GM06990 (cell line): ENCODE data around the gene RAB27A.
"Not testable (repeated sequence)": the region's sequence is repeated elsewhere in the genome, so short reads cannot be mapped to it uniquely, and the experiment has no call there.

Experiments used
- DNase-seq: peaks from one replicate; pipeline ENCODE4 v3.0.0-alpha.2; 2011; ENCODE audit not compliant: insufficient read length; ENCODE audit errors: extremely low read depth
- H3K27me3 ChIP-seq: replicated peaks from 2 replicates; pipeline ENCODE4 v1.6.0; 2011; ENCODE audit warnings: low read length; ENCODE audit not compliant: control insufficient read depth, insufficient read depth
- H3K36me3 ChIP-seq: 2 replicates; pipeline ENCODE4 v1.5.1; 2011; ENCODE audit warnings: low read length; ENCODE audit not compliant: control insufficient read depth, insufficient read depth
- H3K4me3 ChIP-seq: replicated peaks from 2 replicates; pipeline ENCODE4 v1.5.1; 2011; ENCODE audit warnings: low read depth, mild to moderate bottlenecking, control low read depth, low read length
- TF ChIP-seq, protein P1 (sequence below): IDR thresholded peaks from 2 replicates; pipeline ENCODE4 v1.5.1; 2011; ENCODE audit warnings: low read length, control low read depth, mild to moderate bottlenecking, inconsistent platforms; ENCODE audit not compliant: insufficient read depth, poor library complexity, severe bottlenecking

The RAB27A gene

GRCh38 chr15:55297315-55297714 is 7.7 kb upstream of the RAB27A start:
- no peaks in the 10 kb centered on the region for H3K27me3 ChIP-seq
- TF ChIP-seq, protein P1, sequence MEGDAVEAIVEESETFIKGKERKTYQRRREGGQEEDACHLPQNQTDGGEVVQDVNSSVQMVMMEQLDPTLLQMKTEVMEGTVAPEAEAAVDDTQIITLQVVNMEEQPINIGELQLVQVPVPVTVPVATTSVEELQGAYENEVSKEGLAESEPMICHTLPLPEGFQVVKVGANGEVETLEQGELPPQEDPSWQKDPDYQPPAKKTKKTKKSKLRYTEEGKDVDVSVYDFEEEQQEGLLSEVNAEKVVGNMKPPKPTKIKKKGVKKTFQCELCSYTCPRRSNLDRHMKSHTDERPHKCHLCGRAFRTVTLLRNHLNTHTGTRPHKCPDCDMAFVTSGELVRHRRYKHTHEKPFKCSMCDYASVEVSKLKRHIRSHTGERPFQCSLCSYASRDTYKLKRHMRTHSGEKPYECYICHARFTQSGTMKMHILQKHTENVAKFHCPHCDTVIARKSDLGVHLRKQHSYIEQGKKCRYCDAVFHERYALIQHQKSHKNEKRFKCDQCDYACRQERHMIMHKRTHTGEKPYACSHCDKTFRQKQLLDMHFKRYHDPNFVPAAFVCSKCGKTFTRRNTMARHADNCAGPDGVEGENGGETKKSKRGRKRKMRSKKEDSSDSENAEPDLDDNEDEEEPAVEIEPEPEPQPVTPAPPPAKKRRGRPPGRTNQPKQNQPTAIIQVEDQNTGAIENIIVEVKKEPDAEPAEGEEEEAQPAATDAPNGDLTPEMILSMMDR = no peak
- no peak for DNase-seq
- no peak overlapping the region for H3K4me3 ChIP-seq
- H3K36me3 ChIP-seq = no peaks in the 10 kb centered on the region

GRCh38 chr15:55290528-55291057 is 980 bp upstream of the RAB27A start:
- Histone ChIP-seq H3K27me3 (no peaks in the 10 kb centered on the region), H3K4me3 (peak overlapping the region; percentile 78), H3K36me3 (no peaks in the 10 kb centered on the region)
- DNase-seq = peak; percentile 82
- TF ChIP-seq, protein P1 = peak; percentile 96

GRCh38 chr15:55289011-55289745 is 435 bp downstream of the RAB27A start:
- Histone ChIP-seq H3K4me3 (peak overlapping the region; percentile 78), H3K36me3 (no peaks in the 10 kb centered on the region), H3K27me3 (no peaks in the 10 kb centered on the region)
- no peak for DNase-seq
- TF ChIP-seq, protein P1 = no peak

DNA sequence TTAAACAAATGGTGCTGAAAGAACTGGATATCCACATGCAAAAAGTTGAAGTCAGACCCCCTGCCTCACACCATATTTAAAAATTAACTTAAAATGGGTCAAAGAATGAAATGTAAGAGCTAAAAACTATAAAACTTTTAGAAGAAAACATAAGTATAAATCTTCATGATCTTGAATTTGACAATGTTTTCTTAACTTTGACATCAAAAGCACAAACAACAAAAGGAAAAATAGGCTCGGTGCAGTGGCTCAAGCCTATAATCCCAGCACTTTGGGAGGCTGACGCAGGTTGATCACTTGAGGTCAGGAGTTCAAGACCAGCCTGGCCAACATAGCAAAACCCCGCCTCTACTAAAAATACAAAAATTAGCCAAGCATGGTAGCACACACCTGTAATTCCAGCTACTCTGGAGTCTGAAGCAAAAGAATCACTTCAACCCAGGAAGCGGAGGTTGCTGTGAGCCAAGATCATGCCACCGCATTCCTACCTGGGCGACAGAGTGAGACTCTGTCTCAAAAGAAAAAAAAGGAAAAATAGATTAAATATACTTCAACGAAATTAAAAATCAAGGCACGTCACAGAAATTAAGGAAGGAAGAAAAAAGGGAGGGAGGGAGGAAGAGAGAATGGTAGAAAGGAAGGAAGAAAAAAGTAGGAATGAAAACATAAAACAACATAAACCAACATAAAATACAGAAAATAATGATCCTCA is 1.5 kb downstream of the RAB27A start:
- Histone ChIP-seq H3K27me3 (no peaks in the 10 kb centered on the region), H3K36me3 (no peaks in the 10 kb centered on the region), H3K4me3 (peak overlapping the region; percentile 78)
- TF ChIP-seq, protein P1 = no peak
- no peak for DNase-seq

DNA sequence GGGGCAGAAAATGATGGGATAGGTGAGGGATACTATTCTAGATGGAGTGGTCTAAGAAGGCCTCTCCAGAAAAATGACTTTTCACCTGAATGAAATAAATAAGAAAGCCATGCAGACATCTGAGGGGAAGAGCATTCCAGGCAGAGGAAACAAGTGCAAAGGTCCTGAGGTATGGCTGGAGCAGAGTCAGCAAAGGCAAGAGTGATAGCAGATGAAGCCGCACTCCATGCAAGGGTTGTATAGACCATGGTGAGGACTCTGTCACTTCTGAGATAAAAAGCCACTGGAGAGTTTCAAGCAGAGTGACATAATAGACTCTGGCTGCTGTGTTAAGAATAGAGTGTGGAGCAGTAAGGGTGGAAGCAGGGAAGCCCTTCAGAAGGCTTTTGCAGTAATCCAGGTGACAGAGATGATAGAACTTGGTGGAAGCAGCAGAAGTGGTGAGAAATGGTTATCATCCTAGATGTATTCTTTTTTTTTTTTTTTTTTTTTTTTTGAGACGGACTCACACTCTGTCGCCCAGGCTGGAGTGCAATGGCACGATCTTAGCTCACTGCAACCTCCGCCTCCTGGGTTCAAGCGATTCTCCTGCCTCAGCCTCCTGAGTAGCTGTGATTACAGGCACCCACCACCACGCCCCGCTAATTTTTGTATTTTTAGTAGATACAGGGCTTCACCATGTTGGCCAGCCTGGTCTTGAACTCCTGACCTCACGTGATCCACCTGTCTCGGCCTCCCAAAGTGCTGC is 3.0 kb downstream of the RAB27A start:
- DNase-seq, H3K4me3 ChIP-seq, H3K27me3 ChIP-seq, H3K36me3 ChIP-seq: not testable (repeated sequence)

DNA sequence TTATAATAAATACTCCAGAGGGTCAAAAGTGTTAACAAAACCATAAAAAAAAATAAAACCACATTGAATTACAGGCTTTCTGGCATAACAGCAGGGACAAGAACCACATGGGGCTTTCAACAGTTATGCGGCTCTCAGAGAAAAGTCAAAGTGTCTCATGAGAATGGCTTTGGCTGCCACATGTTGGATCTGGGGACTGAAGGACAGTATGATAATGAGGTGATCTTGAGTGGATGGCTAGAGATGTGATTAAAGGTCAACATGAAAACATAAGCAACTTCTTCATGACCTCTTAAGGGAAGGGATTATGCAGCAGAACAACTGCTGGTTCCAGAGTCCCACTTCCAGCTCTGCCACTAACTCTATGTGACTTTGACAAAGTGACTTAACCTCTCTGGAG is 5.2 kb downstream of the RAB27A start:
- DNase-seq = no peak
- TF ChIP-seq, protein P1 = no peak
- no peaks in the 10 kb centered on the region for H3K27me3 ChIP-seq
- no peak overlapping the region for H3K4me3 ChIP-seq
- no peaks in the 10 kb centered on the region for H3K36me3 ChIP-seq
